HG03432 (cell line): ENCODE data around the gene ELOVL6.
"Not testable (repeated sequence)": the region's sequence is repeated elsewhere in the genome, so short reads cannot be mapped to it uniquely, and the experiment has no call there.

ENCODE experiments used
- ATAC-seq: cut with Tn5 transposase; IDR thresholded peaks from one replicate; pipeline ENCODE4 v1.9.1; 2021; ENCODE audit warnings: mild to moderate bottlenecking, moderate library complexity; ENCODE audit not compliant: unreplicated experiment

The ELOVL6 gene

GRCh38 chr4:110198435-110199416 lies at the start of gene ELOVL6:
Gene ELOVL6, minus strand, starts transcription at chr4:110198615. Its CDS starts 280 bp downstream, at chr4:110198335.
- ATAC-seq = peak; percentile 23

- no peak for ATAC-seq
Observed at GRCh38 chr4:110248100-110248499, 49.7 kb upstream of the ELOVL6 start.

- no peak for ATAC-seq
Observed at GRCh38 chr4:110247591-110247990, 49.2 kb upstream of the ELOVL6 start.

- ATAC-seq = no peak
Observed at GRCh38 chr4:110245577-110245976, 47.2 kb upstream of the ELOVL6 start.

- no peak for ATAC-seq
Observed at GRCh38 chr4:110236324-110236723, 37.9 kb upstream of the ELOVL6 start.

GRCh38 chr4:110233581-110233980 lies 35.2 kb upstream of the ELOVL6 start:
- not testable (repeated sequence) for ATAC-seq

- ATAC-seq = peak; percentile 63
Observed at GRCh38 chr4:110231869-110232268, 33.5 kb upstream of the ELOVL6 start.

GRCh38 chr4:110229266-110229665 lies 30.9 kb upstream of the ELOVL6 start:
- ATAC-seq = no peak

GRCh38 chr4:110224812-110225211 lies 26.4 kb upstream of the ELOVL6 start:
- ATAC-seq = no peak

GRCh38 chr4:110224142-110224541 lies 25.7 kb upstream of the ELOVL6 start:
- ATAC-seq = peak; percentile 57

GRCh38 chr4:110218935-110219334 lies 20.5 kb upstream of the ELOVL6 start:
- ATAC-seq = not testable (repeated sequence)

GRCh38 chr4:110217181-110217580 lies 18.8 kb upstream of the ELOVL6 start:
- ATAC-seq = not testable (repeated sequence)

GRCh38 chr4:110216129-110216528 lies 17.7 kb upstream of the ELOVL6 start:
- ATAC-seq = no peak

GRCh38 chr4:110211770-110212061 lies 13.3 kb upstream of the ELOVL6 start:
- no peak for ATAC-seq

- peak; percentile 94 for ATAC-seq
Observed at GRCh38 chr4:110211007-110211769, 12.8 kb upstream of the ELOVL6 start.

GRCh38 chr4:110208419-110208818 lies 10.0 kb upstream of the ELOVL6 start:
- ATAC-seq = no peak

- no peak for ATAC-seq
Observed at GRCh38 chr4:110207233-110207632, 8.8 kb upstream of the ELOVL6 start.

GRCh38 chr4:110202024-110202423 lies 3.6 kb upstream of the ELOVL6 start:
- ATAC-seq = no peak

GRCh38 chr4:110201502-110201901 lies 3.1 kb upstream of the ELOVL6 start:
- no peak for ATAC-seq

- ATAC-seq = no peak
Observed at GRCh38 chr4:110200689-110201088, 2.3 kb upstream of the ELOVL6 start.

GRCh38 chr4:110198049-110198434 lies 373 bp downstream of the ELOVL6 start:
- ATAC-seq = no peak

GRCh38 chr4:110197529-110198042 lies 829 bp downstream of the ELOVL6 start:
- ATAC-seq = peak; percentile 19
